OCI-LY3 (cell line): ENCODE data around the gene KREMEN1.

Experiments
- EZH2phosphoT487 ChIP-seq: fragments of 200-600 bp; shearing (Covaris generic); IDR thresholded peaks from 2 replicates; pipeline ENCODE4 v1.6.1; 2018; ENCODE audit warnings: antibody characterized with exemption, mixed run types, low read depth
- TF ChIP-seq, protein P1 (sequence below): fragments of 200-600, 300-600 bp; sonication (generic); IDR thresholded peaks from 2 replicates; pipeline ENCODE4 v1.5.1; 2014; ENCODE audit warnings: antibody characterized with exemption, low read length, low read depth

DNA sequence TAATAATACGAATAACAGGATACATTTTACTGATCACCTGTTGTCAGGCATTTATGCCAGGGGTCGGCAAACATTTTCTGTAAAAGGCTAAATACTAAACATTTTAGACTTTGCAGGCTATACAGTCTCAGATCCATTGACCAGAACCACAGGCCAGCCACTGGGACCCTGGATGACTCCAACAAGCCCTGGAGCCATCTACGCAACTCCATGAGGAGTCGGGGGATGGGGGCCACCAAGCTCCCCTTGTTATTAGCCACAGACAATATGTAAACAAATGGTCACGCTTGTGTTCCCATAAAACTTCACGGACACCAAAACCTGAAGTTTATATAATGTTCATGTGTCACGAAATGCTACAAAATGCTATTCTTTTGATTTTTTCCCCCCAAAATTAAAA is 78.5 kb downstream of the KREMEN1 start:
- TF ChIP-seq, protein P1, sequence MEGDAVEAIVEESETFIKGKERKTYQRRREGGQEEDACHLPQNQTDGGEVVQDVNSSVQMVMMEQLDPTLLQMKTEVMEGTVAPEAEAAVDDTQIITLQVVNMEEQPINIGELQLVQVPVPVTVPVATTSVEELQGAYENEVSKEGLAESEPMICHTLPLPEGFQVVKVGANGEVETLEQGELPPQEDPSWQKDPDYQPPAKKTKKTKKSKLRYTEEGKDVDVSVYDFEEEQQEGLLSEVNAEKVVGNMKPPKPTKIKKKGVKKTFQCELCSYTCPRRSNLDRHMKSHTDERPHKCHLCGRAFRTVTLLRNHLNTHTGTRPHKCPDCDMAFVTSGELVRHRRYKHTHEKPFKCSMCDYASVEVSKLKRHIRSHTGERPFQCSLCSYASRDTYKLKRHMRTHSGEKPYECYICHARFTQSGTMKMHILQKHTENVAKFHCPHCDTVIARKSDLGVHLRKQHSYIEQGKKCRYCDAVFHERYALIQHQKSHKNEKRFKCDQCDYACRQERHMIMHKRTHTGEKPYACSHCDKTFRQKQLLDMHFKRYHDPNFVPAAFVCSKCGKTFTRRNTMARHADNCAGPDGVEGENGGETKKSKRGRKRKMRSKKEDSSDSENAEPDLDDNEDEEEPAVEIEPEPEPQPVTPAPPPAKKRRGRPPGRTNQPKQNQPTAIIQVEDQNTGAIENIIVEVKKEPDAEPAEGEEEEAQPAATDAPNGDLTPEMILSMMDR, result no peak
- no peak for TF ChIP-seq EZH2phosphoT487
